22Rv1 (cell line): ENCODE data around the gene TRIM33.

ENCODE experiments used
- H3K27ac ChIP-seq: fragments of 450-650 bp; 2 replicates; pipeline ENCODE4 v1.5.1; 2017
- CTCF ChIP-seq: fragments of 450-650 bp; IDR thresholded peaks from 2 replicates; pipeline ENCODE4 v1.5.1; 2017; ENCODE audit warnings: mild to moderate bottlenecking
- ZFX ChIP-seq: fragments of 450-650 bp; IDR thresholded peaks from 2 replicates; pipeline ENCODE4 v1.6.1; 2017; ENCODE audit warnings: antibody characterized with exemption, borderline replicate concordance

TRIM33 gene

GRCh38 chr1:114468710-114469468 is 42.1 kb downstream of the TRIM33 start:
- TF ChIP-seq ZFX (no peak), CTCF (no peak)
- no peak overlapping the region for H3K27ac ChIP-seq

- no peak overlapping the region for H3K27ac ChIP-seq
These were observed 43.0 kb downstream of the TRIM33 start for GRCh38 chr1:114468047-114468446.

GRCh38 chr1:114467491-114467890 is 43.5 kb downstream of the TRIM33 start:
- TF ChIP-seq ZFX (no peak), CTCF (no peak)
- H3K27ac ChIP-seq, result no peak overlapping the region

More at GRCh38 chr1:114468047-114468446, 43.0 kb downstream of the TRIM33 start:
- TF ChIP-seq CTCF, result no peak
- TF ChIP-seq ZFX, result no peak

- H3K27ac ChIP-seq, result no peak overlapping the region
- TF ChIP-seq CTCF, result no peak
These were observed 44.5 kb downstream of the TRIM33 start for GRCh38 chr1:114466334-114467014.

GRCh38 chr1:114462963-114463362 is 48.0 kb downstream of the TRIM33 start:
- no peak for TF ChIP-seq CTCF
- no peak for TF ChIP-seq ZFX

GRCh38 chr1:114462341-114462740 is 48.7 kb downstream of the TRIM33 start:
- no peak for TF ChIP-seq CTCF
- TF ChIP-seq ZFX, result no peak
- no peak overlapping the region for H3K27ac ChIP-seq

More at GRCh38 chr1:114462963-114463362, 48.0 kb downstream of the TRIM33 start:
- no peak overlapping the region for H3K27ac ChIP-seq

GRCh38 chr1:114458237-114458777 is 52.7 kb downstream of the TRIM33 start:
- TF ChIP-seq CTCF, result no peak
- no peak overlapping the region for H3K27ac ChIP-seq
